NCI-H2196 treated with DMSO at 0.1 percent for 48 hours (cell line): ENCODE measurements around the gene VANGL2.
"Not testable (repeated sequence)": the region's sequence is repeated elsewhere in the genome, so short reads cannot be mapped to it uniquely, and the experiment has no call there.

Source experiments
- DNase-seq: peaks from one replicate; lab custom pipeline; 2025; ENCODE audit not compliant: unreplicated experiment; lab: John Stamatoyannopoulos, UW

The VANGL2 gene

GRCh38 chr1:160369087-160369486 lies 31.3 kb upstream of the VANGL2 start:
- DNase-seq: no peak

GRCh38 chr1:160370561-160371345 lies 29.6 kb upstream of the VANGL2 start:
- no peak for DNase-seq

GRCh38 chr1:160371346-160371631 lies 29.1 kb upstream of the VANGL2 start:
- DNase-seq: no peak

GRCh38 chr1:160371756-160372155 lies 28.6 kb upstream of the VANGL2 start:
- DNase-seq: no peak

- DNase-seq: no peak
Measured at GRCh38 chr1:160373696-160374095, 26.7 kb upstream of the VANGL2 start.

GRCh38 chr1:160374306-160375110 lies 25.9 kb upstream of the VANGL2 start:
- DNase-seq: no peak

- no peak for DNase-seq
Measured at GRCh38 chr1:160375788-160376524, 24.4 kb upstream of the VANGL2 start.

GRCh38 chr1:160376525-160377131 lies 23.7 kb upstream of the VANGL2 start:
- peak; percentile 61 for DNase-seq

- no peak for DNase-seq
Measured at GRCh38 chr1:160377585-160378206, 22.7 kb upstream of the VANGL2 start.

- not testable (repeated sequence) for DNase-seq
Measured at GRCh38 chr1:160384812-160385211, 15.6 kb upstream of the VANGL2 start.

- DNase-seq: not testable (repeated sequence)
Measured at GRCh38 chr1:160388406-160388805, 12.0 kb upstream of the VANGL2 start.

- DNase-seq: no peak
Measured at GRCh38 chr1:160394673-160395072, 5.7 kb upstream of the VANGL2 start.

- no peak for DNase-seq
Measured at GRCh38 chr1:160397651-160398050, 2.7 kb upstream of the VANGL2 start.

- DNase-seq: no peak
Measured at GRCh38 chr1:160398823-160399222, 1.5 kb upstream of the VANGL2 start.

GRCh38 chr1:160399544-160400222 lies 681 bp upstream of the VANGL2 start:
- DNase-seq: no peak

- DNase-seq: no peak
Measured at GRCh38 chr1:160400646-160401486, 502 bp downstream of the VANGL2 start.

GRCh38 chr1:160401487-160401805 lies 1.1 kb downstream of the VANGL2 start:
- DNase-seq: no peak

GRCh38 chr1:160402001-160402795 lies 1.8 kb downstream of the VANGL2 start:
- DNase-seq: no peak

GRCh38 chr1:160403244-160403643 lies 2.9 kb downstream of the VANGL2 start:
- no peak for DNase-seq
